ENCODE measurements around the gene PDCD11.

DNA sequence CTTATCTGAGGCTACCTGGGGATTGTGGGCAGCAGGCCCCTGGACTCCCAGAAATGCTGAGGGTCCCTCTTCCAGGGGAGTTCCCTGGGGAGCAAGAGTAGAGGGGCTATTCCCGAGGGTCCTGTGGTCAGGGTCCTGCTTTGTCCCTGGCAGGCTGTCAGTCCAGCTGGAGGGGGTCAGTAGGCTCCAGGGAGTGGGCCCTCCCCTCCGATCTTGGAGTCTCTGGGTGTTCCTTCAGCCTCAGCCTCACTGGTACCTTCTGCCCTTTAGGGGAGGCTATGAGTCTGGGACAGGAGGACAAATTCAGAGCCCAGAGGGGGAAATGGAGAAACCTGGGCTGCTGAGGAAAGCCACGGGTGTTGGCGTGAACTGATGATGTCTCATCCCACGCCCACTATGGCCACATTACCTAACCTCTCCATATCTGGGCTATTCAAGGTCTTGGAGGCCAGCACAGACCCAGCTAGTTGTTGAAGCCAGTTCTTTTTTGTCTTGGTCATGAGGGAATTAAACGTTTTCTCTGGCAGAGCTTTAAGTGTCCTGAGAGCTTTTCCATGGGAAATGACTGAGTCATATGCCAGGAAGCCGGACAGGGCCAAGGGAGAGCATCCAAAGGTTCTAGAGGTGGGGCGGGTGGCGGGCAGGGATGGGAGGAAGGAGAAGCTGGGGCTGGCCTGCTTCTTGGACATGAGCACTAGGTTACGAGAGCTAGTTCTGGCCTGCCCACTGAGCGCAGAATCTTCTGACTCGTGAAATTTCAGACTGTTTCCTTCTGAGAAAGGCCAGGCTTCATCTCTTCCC is 49.5 kb downstream of the PDCD11 start:
- TF ChIP-seq POLR2AphosphoS5 (IDR thresholded peaks at IDR 0.05) (peak; percentile 49 to 60), EP300 (IDR thresholded peaks at IDR 0.05) (no peak)

Data from esophagus muscularis mucosa (tissue), 3 donors.